ENCODE measurements around the gene IL24.
A peak's percentile ranks its signal among the peaks of the same experiment; 100 is the strongest.

IL24 gene

DNA sequence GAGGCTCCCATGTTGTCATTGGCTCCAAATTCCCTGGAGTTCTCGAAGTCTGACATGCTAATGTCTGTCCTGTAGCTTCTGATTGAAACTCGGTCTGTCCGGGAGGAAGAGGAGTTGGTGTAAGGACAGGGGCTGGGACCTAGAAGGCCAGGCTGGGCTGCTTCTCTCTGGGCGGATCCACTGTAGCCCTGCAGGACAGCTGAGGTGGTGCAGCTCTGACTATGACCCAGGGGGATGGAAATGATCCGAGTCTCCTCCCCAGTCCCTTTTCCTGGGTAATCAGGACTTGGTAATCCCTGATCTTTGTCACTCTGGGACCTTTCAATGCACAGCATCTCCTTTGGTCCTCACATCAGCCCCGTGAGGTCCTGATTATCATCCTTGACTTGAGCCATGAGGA is 34.5 kb downstream of the IL24 start:
- Histone ChIP-seq H3K23ac (ENCODE audit: low read depth, low read length, poor library complexity) (no peak overlapping the region), H2BK5ac (ENCODE audit: low read length) (no peak overlapping the region), H3K4me1 (ENCODE audit: control insufficient read depth in 2 of 2, insufficient read depth in 1 of 2, low read depth in 1 of 2, low read length in 2 of 2) (no peaks in the 10 kb centered on the region), H3K27me3 (ENCODE audit: control insufficient read depth in 3 of 3, insufficient read depth in 3 of 3, low read depth in 1 of 3, low read length in 3 of 3) (no peaks in the 10 kb centered on the region), H3K79me1 (ENCODE audit: low read depth, low read length) (no peaks in the 10 kb centered on the region), H3K4me3 (ENCODE audit: low read length in 2 of 2) (no peak overlapping the region), H3K18ac (ENCODE audit: low read length) (no peak overlapping the region), H3K4ac (ENCODE audit: low read length) (no peak overlapping the region), H2AFZ (ENCODE audit: low read length) (no peak overlapping the region), H3K9me3 (replicated peaks in 1 of 2; ENCODE audit: control insufficient read depth in 2 of 2, insufficient read depth in 1 of 2, low read depth in 1 of 2, low read length in 2 of 2) (no peaks in the 10 kb centered on the region), H2BK12ac (ENCODE audit: low read length) (no peak overlapping the region), H3K27ac (replicated peaks; ENCODE audit: low read length) (no peak overlapping the region), H4K91ac (ENCODE audit: low read depth, low read length, poor library complexity) (no peak overlapping the region), H2BK120ac (ENCODE audit: low read depth, low read length) (no peak overlapping the region), H3K9ac (ENCODE audit: low read depth, low read length, poor library complexity) (no peak overlapping the region), H3K14ac (ENCODE audit: low read length) (no peak overlapping the region), H4K8ac (ENCODE audit: low read depth, low read length) (no peak overlapping the region), H3K4me2 (ENCODE audit: insufficient read depth, low read length, poor library complexity, severe bottlenecking) (no peak overlapping the region), H3K36me3 (replicated peaks in 1 of 2; ENCODE audit: control insufficient read depth in 2 of 2, insufficient read depth in 2 of 2, low read length in 2 of 2) (no peaks in the 10 kb centered on the region), H2BK15ac (ENCODE audit: low read length) (no peak overlapping the region), H2AK5ac (ENCODE audit: low read depth, low read length) (no peak overlapping the region)
- WGBS, 2 donors (ENCODE audit: extremely low coverage in 2 of 2, insufficient read length in 2 of 2, insufficient replicate concordance in 1 of 2) = no CpG with 5 or more reads among the region's 6 CpGs
- no peak for DNase-seq (ENCODE audit: low spot score)

GRCh38 chr1:206932177-206932576 is 34.9 kb downstream of the IL24 start:
- H2BK120ac ChIP-seq (ENCODE audit: low read depth, low read length) = no peak overlapping the region
- no CpG with 5 or more reads among the region's 8 CpGs for WGBS, 2 donors (ENCODE audit: extremely low coverage in 2 of 2, insufficient read length in 2 of 2, insufficient replicate concordance in 1 of 2)
- H3K14ac ChIP-seq (ENCODE audit: low read length) = no peak overlapping the region
- no peak overlapping the region for H2AK5ac ChIP-seq (ENCODE audit: low read depth, low read length)
- peak overlapping the region; percentile 23 for H4K8ac ChIP-seq (ENCODE audit: low read depth, low read length)
- H3K9me3 ChIP-seq (replicated peaks in 1 of 2; ENCODE audit: control insufficient read depth in 2 of 2, insufficient read depth in 1 of 2, low read depth in 1 of 2, low read length in 2 of 2) = no peaks in the 10 kb centered on the region
- H3K36me3 ChIP-seq (replicated peaks in 1 of 2; ENCODE audit: control insufficient read depth in 2 of 2, insufficient read depth in 2 of 2, low read length in 2 of 2) = no peaks in the 10 kb centered on the region
- no peak overlapping the region for H3K4me2 ChIP-seq (ENCODE audit: insufficient read depth, low read length, poor library complexity, severe bottlenecking)
- H3K4ac ChIP-seq (ENCODE audit: low read length) = no peak overlapping the region
- no peak overlapping the region for H4K91ac ChIP-seq (ENCODE audit: low read depth, low read length, poor library complexity)
- H3K4me3 ChIP-seq (ENCODE audit: low read length in 2 of 2) = no peak overlapping the region
- H3K18ac ChIP-seq (ENCODE audit: low read length) = peak overlapping the region; percentile 3
- H2BK5ac ChIP-seq (ENCODE audit: low read length) = no peak overlapping the region
- H2AFZ ChIP-seq (ENCODE audit: low read length) = no peak overlapping the region
- H3K23ac ChIP-seq (ENCODE audit: low read depth, low read length, poor library complexity) = no peak overlapping the region
- no peak overlapping the region for H3K27ac ChIP-seq (replicated peaks; ENCODE audit: low read length)
- H3K79me1 ChIP-seq (ENCODE audit: low read depth, low read length) = no peaks in the 10 kb centered on the region
- no peaks in the 10 kb centered on the region for H3K4me1 ChIP-seq (ENCODE audit: control insufficient read depth in 2 of 2, insufficient read depth in 1 of 2, low read depth in 1 of 2, low read length in 2 of 2)
- H3K27me3 ChIP-seq (ENCODE audit: control insufficient read depth in 3 of 3, insufficient read depth in 3 of 3, low read depth in 1 of 3, low read length in 3 of 3) = no peaks in the 10 kb centered on the region
- H2BK15ac ChIP-seq (ENCODE audit: low read length) = no peak overlapping the region
- H3K9ac ChIP-seq (ENCODE audit: low read depth, low read length, poor library complexity) = no peak overlapping the region
- no peak for DNase-seq (ENCODE audit: low spot score)
- no peak overlapping the region for H2BK12ac ChIP-seq (ENCODE audit: low read length)

DNA sequence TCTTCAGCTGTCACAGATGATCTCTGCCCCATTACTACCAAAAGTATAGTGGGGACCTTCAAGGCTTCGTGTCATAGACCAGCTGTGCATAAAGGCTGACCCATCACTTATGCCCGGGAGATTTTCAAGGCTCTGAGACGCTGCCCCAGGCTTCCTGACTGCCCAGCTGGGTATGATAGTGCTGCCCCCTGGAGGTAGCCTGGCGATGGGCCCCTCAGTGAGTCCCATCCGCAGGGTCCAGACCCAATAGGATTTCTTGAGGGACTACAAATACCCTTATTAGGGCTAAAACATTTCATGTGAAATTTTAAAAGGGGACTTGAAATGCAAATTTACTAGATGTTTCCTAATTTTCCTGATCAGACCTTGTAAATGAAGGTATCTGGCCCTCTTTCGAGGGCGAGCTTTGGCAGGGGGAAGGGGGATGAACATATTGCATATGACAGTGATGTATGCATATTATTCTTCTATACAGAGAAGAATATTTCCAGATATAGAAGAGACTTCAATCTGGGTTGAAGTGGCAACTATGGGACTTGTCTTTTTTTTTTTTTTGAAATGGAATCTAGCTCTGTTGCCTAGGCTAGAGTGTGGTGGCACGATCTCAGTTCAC is 36.2 kb downstream of the IL24 start:
- no peak overlapping the region for H4K91ac ChIP-seq (ENCODE audit: low read depth, low read length, poor library complexity)
- no peak overlapping the region for H2BK15ac ChIP-seq (ENCODE audit: low read length)
- no peak overlapping the region for H3K23ac ChIP-seq (ENCODE audit: low read depth, low read length, poor library complexity)
- H2BK12ac ChIP-seq (ENCODE audit: low read length) = no peak overlapping the region
- no peak overlapping the region for H3K9ac ChIP-seq (ENCODE audit: low read depth, low read length, poor library complexity)
- no peak overlapping the region for H3K27ac ChIP-seq (replicated peaks; ENCODE audit: low read length)
- no peak overlapping the region for H3K14ac ChIP-seq (ENCODE audit: low read length)
- H3K18ac ChIP-seq (ENCODE audit: low read length) = no peak overlapping the region
- no CpG with 5 or more reads among the region's 8 CpGs for WGBS, 2 donors (ENCODE audit: extremely low coverage in 2 of 2, insufficient read length in 2 of 2, insufficient replicate concordance in 1 of 2)
- H3K9me3 ChIP-seq (replicated peaks in 1 of 2; ENCODE audit: control insufficient read depth in 2 of 2, insufficient read depth in 1 of 2, low read depth in 1 of 2, low read length in 2 of 2) = no peaks in the 10 kb centered on the region
- no peak overlapping the region for H3K4ac ChIP-seq (ENCODE audit: low read length)
- no peak overlapping the region for H4K8ac ChIP-seq (ENCODE audit: low read depth, low read length)
- H3K4me1 ChIP-seq (ENCODE audit: control insufficient read depth in 2 of 2, insufficient read depth in 1 of 2, low read depth in 1 of 2, low read length in 2 of 2) = no peaks in the 10 kb centered on the region
- H2AK5ac ChIP-seq (ENCODE audit: low read depth, low read length) = no peak overlapping the region
- H3K36me3 ChIP-seq (replicated peaks in 1 of 2; ENCODE audit: control insufficient read depth in 2 of 2, insufficient read depth in 2 of 2, low read length in 2 of 2) = no peaks in the 10 kb centered on the region
- H2AFZ ChIP-seq (ENCODE audit: low read length) = no peak overlapping the region
- H3K4me3 ChIP-seq (ENCODE audit: low read length in 2 of 2) = no peak overlapping the region
- no peaks in the 10 kb centered on the region for H3K27me3 ChIP-seq (ENCODE audit: control insufficient read depth in 3 of 3, insufficient read depth in 3 of 3, low read depth in 1 of 3, low read length in 3 of 3)
- no peaks in the 10 kb centered on the region for H3K79me1 ChIP-seq (ENCODE audit: low read depth, low read length)
- no peak for DNase-seq (ENCODE audit: low spot score)
- no peak overlapping the region for H3K4me2 ChIP-seq (ENCODE audit: insufficient read depth, low read length, poor library complexity, severe bottlenecking)
- H2BK120ac ChIP-seq (ENCODE audit: low read depth, low read length) = no peak overlapping the region
- H2BK5ac ChIP-seq (ENCODE audit: low read length) = no peak overlapping the region

DNA sequence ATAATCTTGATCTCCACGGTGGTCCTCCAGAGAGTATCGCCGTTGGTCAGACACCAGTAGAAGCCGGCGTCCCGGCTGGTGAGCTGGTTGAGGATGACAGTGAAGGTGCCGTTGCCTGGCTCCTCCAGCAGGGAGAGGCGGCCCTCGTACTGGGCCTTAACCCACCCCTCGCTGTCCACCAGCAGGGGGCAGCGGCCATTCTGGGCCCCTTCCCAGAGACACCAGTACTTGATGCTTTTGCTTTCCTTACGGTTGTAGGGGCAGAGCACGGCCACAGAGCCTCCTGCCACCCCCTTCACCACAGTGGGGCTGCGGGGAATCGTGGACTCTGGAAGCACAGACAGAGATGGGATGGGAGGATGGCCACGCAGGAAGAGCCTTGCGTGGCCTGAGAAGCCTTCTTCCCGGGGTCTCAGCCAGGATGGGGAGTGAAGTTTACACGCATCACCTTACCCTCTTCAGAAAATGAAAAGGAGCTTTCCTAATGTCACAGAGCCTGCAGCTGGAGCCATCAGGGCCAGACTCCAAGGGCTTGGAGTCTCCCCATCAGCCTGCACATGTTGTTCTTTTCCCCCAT is 38.3 kb downstream of the IL24 start:
- no peaks in the 10 kb centered on the region for H3K4me1 ChIP-seq (ENCODE audit: control insufficient read depth in 2 of 2, insufficient read depth in 1 of 2, low read depth in 1 of 2, low read length in 2 of 2)
- H3K4ac ChIP-seq (ENCODE audit: low read length) = no peak overlapping the region
- no CpG with 5 or more reads among the region's 19 CpGs for WGBS, 2 donors (ENCODE audit: extremely low coverage in 2 of 2, insufficient read length in 2 of 2, insufficient replicate concordance in 1 of 2)
- no peak for DNase-seq (ENCODE audit: low spot score)
- H2BK15ac ChIP-seq (ENCODE audit: low read length) = no peak overlapping the region
- H3K79me1 ChIP-seq (ENCODE audit: low read depth, low read length) = no peaks in the 10 kb centered on the region
- no peak overlapping the region for H3K4me3 ChIP-seq (ENCODE audit: low read length in 2 of 2)
- H3K9me3 ChIP-seq (replicated peaks in 1 of 2; ENCODE audit: control insufficient read depth in 2 of 2, insufficient read depth in 1 of 2, low read depth in 1 of 2, low read length in 2 of 2) = no peaks in the 10 kb centered on the region
- H3K27ac ChIP-seq (replicated peaks; ENCODE audit: low read length) = no peak overlapping the region
- H3K27me3 ChIP-seq (ENCODE audit: control insufficient read depth in 3 of 3, insufficient read depth in 3 of 3, low read depth in 1 of 3, low read length in 3 of 3) = no peaks in the 10 kb centered on the region
- H2AK5ac ChIP-seq (ENCODE audit: low read depth, low read length) = no peak overlapping the region
- no peak overlapping the region for H4K91ac ChIP-seq (ENCODE audit: low read depth, low read length, poor library complexity)
- no peak overlapping the region for H2BK5ac ChIP-seq (ENCODE audit: low read length)
- H2BK12ac ChIP-seq (ENCODE audit: low read length) = no peak overlapping the region
- no peak overlapping the region for H2BK120ac ChIP-seq (ENCODE audit: low read depth, low read length)
- no peak overlapping the region for H3K14ac ChIP-seq (ENCODE audit: low read length)
- H3K4me2 ChIP-seq (ENCODE audit: insufficient read depth, low read length, poor library complexity, severe bottlenecking) = no peak overlapping the region
- H3K23ac ChIP-seq (ENCODE audit: low read depth, low read length, poor library complexity) = peak overlapping the region; percentile 18
- no peak overlapping the region for H3K9ac ChIP-seq (ENCODE audit: low read depth, low read length, poor library complexity)
- no peak overlapping the region for H2AFZ ChIP-seq (ENCODE audit: low read length)
- no peak overlapping the region for H4K8ac ChIP-seq (ENCODE audit: low read depth, low read length)
- H3K36me3 ChIP-seq (replicated peaks in 1 of 2; ENCODE audit: control insufficient read depth in 2 of 2, insufficient read depth in 2 of 2, low read length in 2 of 2) = no peaks in the 10 kb centered on the region
- no peak overlapping the region for H3K18ac ChIP-seq (ENCODE audit: low read length)

Measured in neuronal stem cell (in vitro differentiated cells).